NOMO-1 treated with dmso at 0.1 percent for 144 hours (cell line): ENCODE results near the gene EML3.
"Not testable (repeated sequence)": the region's sequence is repeated elsewhere in the genome, so short reads cannot be mapped to it uniquely, and the experiment has no call there.

Source experiments
- DNase-seq: peaks from one replicate; lab custom pipeline; 2025; ENCODE audit not compliant: unreplicated experiment; lab: John Stamatoyannopoulos, UW

The EML3 gene

GRCh38 chr11:62621567-62622470 is 9.2 kb upstream of the EML3 start, which contains the start of gene B3GAT3:
Gene B3GAT3 (minus strand): TSS chr11:62621986. CDS start chr11:62621947, 39 bp downstream.
- DNase-seq: peak; percentile 93

- DNase-seq: no peak
Measured at GRCh38 chr11:62621027-62621566, 8.5 kb upstream of the EML3 start.

DNA sequence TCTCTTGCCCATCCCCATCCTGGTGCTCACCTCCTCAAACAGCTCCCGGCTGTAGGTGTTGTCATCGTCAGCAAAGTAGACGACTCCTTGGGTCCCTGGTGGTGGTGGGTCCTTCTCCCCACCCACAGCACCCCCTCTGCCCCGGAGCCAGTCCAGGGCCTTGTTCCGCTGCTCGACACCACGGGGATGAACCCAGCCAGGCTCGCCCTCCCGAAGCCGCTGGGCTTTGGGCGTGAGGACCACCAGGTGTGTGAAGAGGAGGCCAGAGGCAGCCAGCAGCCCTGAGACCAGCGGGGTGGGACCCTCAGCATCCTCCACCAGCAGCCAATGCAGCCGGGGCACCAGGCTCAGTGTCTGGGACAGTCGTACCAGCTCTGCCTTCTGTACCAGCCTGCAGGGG is 4.4 kb upstream of the EML3 start:
- not testable (repeated sequence) for DNase-seq

- DNase-seq: no peak
Measured at GRCh38 chr11:62615521-62615920, 2.9 kb upstream of the EML3 start.

DNA sequence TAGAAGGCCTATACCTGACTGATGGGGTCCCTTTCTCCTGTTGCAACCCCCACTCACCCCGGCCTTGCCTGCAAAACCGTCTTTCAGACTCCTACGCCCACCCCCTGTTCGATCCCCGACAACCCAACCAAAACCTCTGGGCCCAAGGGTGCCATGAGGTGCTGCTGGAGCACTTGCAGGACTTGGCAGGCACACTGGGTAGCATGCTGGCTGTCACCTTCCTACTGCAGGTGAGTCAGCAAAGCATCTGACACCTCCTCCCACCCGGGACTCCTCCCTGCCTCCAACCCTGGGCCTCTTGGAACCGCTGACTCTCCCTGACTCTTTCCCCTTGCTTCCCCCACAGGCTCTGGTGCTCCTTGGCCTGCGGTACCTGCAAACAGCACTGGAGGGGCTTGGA is 1.7 kb upstream of the EML3 start:
- no peak for DNase-seq

GRCh38 chr11:62613291-62613778 is 760 bp upstream of the EML3 start:
- DNase-seq: no peak

- peak; percentile 47 for DNase-seq
Measured at GRCh38 chr11:62611705-62612365, 740 bp downstream of the EML3 start.

DNA sequence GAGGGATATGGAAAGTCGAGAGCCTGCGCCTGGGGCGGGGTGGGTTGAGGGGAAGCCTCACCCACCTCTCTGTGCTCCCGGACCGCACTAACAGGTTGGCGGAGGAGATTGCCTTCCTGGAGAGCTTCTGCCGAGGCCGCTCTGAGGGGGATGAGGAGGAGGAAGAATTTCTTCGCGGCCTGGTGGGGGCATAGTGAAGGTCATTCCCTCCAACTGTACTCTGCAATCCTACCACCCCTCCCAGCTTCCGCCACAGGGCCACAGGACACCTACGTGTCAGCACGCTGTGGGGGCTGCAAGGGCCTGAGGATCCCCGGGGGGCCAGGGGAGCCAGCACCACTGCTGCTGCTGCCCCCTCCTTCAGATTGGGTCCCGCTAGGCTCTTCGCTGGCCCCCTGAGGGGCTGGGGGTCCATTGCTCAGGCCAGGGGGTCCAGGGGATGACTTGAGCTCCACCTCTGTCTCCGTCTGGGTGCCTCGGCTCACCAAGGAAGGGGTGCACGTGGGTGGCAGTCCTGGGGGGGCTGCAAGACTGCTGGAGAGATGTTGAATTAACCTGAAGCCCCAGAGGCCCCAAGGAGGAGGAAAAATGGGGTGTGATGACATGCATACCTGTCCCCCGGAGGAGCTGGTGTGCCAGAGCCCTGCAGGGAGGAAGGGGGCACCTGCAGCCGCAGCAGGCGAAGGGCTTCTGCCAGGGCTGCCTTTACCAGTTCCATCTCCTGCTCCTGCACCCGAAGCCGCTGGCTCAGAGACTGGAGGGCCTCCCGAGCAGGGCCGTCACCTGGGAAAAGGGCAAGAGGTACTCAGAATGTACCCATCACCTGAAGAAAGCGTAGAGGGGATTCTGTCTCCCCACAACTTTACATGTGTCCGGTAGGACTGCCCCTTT is 1.5 kb downstream of the EML3 start:
- no peak for DNase-seq

DNA sequence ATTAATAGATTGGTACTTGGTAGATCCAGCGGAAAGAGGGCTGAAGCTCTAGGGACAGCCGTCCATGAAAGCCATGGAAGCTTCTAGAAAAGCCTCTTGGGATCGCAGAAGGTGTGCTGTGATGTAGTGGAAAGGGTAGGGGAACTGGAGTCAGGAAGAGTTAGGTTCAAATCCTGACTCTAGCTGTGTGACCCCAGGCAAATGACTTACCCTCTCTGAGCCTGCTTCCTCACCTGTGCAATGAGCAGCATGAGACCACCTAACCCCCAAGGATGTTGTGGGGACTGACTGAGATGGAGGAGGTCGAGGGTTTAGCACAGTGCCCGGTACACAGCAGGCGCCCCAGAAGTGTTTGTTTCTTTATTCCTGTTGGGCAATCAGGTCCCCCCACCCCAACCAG is 2.2 kb downstream of the EML3 start:
- no peak for DNase-seq

- no peak for DNase-seq
Measured at GRCh38 chr11:62608776-62609175, 3.8 kb downstream of the EML3 start.

- DNase-seq: no peak
Measured at GRCh38 chr11:62607714-62608113, 4.9 kb downstream of the EML3 start.

DNA sequence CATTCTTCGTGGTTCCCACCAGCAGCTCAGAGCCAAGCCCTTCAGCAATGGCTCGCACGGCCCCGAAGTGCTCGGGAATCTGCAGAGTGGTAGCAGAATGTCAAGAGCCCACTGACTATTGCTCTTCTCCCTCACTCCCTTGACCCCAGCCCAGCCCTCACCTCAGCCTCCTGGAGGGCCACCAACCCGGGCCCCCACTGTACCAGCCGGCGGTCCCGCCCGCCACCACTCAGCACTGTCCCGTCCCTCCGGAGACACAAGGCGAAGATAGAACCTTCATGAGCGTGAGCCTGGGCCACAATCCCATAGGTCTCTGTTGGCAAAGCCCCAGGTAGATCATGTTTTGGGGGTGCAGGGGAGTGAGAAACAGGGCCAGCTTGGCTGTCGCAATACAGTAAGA is 6.7 kb downstream of the EML3 start:
- no peak for DNase-seq

DNA sequence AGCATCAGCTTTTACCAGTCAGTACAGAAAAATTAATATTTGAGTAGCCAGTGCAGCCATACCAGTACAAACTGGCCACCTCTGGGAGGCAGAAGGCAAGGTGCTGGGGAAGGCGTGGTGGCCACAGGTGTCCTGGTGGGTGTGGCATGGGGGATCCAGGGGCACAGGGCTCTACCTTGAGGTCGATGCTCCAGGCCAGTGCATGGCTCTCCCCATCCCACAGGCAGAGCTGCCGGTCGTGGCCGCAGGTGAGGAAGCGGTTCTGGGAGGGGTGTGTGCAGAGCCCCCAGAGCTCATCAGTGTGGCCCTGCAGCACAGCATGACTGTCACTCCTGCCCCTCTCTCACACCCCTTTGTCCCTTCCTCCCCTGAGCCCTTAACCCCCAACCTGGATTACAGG is 7.1 kb downstream of the EML3 start:
- DNase-seq: no peak

DNA sequence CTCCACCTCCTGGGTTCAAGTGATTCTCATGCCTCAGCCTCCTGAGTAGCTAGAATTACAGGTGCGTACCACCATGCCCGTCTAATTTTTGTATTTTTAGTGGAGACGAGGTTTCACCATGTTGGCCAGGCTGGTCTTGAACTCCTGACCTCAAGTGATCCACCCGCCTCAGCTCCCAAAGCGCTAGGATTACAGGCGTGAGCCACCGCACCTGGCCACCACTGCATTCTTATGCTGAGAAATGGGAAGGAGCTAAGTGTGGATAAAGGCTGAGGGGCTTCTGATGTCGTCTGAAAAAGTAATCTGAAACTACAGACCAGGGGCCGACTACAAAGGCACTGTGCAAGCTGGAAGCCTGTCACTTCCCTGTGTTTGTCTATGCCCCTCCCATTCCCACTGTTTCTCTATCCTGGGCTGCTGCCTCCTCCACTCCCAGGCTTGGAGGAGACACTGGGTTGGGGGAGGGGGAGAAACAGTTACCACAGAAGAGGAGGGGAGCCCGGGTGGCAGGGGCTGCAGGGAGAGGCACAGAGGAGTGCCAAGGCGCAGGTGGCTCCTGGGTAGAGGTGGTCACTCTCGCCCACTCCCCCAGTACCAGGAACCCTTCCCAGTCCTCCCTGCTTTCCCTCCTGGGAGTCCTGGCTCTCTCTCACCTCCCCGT is 8.0 kb downstream of the EML3 start:
- DNase-seq: no peak

DNA sequence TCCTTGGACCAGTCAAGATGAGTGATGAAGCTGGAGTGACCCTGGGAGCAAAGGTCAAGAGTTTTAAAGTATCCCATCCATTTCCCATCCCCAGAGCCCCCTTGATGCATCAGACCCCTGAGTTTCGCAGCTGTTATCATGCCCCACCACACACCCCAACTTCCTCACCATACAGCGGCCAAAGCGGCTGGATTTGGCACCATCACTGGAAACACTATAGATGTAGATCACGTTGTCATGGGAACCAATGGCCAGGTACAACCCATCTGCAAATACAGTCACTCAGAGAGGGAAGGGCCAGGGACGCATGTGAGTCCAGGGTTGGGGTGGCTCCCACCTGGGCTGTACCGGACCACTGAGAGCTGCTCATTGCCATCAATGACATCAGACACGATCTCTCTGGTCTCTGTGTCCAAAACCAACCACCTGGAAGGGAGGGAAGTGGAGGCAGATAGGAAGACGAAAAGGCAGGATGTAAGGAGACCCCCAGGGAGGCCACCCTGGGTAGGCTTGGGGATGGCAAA is 8.7 kb downstream of the EML3 start:
- no peak for DNase-seq

- DNase-seq: no peak
Measured at GRCh38 chr11:62603072-62603408, 9.5 kb downstream of the EML3 start.

GRCh38 chr11:62602141-62603071 is 10.2 kb downstream of the EML3 start:
- peak; percentile 47 for DNase-seq

DNA sequence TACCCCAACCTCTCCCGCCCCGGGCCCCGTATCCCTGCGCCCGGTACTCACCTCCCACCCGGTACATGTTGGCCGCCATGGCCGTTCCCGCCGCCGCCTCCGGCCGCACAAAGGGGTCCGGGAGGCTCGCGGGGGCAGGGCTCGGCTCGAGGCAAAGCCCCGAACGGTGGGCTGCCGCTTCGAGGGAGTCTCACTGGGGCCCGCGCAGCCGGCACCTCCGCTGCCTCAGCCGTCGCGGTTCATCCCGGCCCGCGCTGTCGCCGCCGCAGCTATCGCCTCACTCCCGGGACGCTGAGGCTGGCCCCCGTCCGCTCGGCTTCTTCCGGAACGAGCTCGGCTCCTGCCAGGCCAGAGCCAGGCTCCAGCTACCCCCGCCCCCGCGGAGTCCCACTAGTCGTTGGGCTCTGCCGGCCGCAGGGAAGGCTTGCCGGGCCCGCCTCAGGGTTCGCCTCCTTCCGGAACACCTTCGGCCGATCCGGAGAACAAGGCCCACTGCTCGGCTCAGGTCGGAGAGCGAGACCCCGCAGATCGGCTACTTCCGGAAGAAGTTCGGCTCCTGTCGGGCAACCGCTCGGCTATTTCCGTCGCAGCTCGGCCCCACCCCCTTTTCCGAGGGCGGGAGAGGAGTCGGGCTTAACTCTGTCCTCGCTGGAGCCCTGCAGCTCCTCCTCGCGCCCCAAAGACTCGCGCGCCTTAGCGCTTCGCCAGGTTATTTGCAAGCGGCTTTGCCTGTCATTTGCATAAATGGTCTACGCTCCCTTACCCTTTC is 11.0 kb downstream of the EML3 start, which contains the start of gene MTA2:
MTA2 (minus strand) TSS at position 494 of the 769 bp plus-strand sequence; CDS start at position 79, 415 bp downstream.
- peak; percentile 100 for DNase-seq

- no peak for DNase-seq
Measured at GRCh38 chr11:62601122-62601371, 11.5 kb downstream of the EML3 start.
